Muscle of arm (tissue), 12 donors: ENCODE data around the gene TNFRSF21. TPM values are rescaled to one million over a fixed set of nuclear protein-coding genes. Genes with fewer than 3 reads are reported as not detected.
"Not testable (repeated sequence)": the region's sequence is repeated elsewhere in the genome, so short reads cannot be mapped to it uniquely, and the experiment has no call there.

Experiments used
- DNase-seq: peaks from one replicate; pipeline ENCODE4 v3.0.0-alpha.2; 2013
- polyA plus RNA-seq, 12 donors: library from polyadenylated mRNA; unstranded; fragments of 120-200 nt; gene quantifications; one replicate each; pipeline ENCODE4 v1.2.1, GENCODE V29; 2013; ENCODE audit not compliant: insufficient read length in 12 of 12

TNFRSF21 gene
- polyA plus RNA-seq, 12 donors = 12.0 to 36.3 (median 17.5) TPM; not detected in 1

DNA sequence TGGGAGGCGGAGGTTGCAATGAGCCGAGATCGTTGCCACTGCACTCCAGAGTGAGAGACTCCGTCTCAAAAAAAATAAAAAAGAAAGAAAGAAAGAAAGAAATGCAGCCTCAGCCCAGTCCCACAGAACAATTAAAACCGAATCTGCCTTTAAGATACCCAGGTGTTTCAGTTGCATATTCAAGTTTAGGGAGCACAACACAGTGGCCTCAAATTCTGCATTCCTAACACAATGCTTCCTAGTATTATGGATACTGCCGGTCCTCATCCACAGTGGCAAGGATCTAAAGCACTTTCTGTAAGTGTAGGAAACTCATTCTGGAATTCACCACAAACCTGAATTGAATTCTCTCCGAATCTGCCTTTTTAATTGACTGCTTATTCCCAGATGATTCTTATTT lies 80.5 kb downstream of the TNFRSF21 start:
- DNase-seq = no peak

DNA sequence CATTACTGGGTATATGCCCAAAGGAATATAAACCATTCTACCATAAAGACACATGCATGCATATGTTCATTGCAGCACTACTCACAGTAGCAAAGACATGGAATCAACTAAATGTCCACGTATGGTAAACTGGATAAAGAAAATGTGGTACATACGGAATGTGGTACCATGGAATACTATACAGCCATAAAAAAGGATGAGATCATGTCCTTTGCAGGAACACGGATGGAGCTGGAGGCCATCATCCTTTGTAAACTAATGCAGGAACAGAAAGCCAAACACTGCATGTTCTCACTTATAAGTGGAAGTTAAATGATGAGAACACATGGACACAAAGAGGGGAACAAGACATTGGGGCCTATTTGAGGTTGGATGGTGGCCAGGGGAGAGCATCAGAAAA lies 81.6 kb downstream of the TNFRSF21 start:
- not testable (repeated sequence) for DNase-seq

DNA sequence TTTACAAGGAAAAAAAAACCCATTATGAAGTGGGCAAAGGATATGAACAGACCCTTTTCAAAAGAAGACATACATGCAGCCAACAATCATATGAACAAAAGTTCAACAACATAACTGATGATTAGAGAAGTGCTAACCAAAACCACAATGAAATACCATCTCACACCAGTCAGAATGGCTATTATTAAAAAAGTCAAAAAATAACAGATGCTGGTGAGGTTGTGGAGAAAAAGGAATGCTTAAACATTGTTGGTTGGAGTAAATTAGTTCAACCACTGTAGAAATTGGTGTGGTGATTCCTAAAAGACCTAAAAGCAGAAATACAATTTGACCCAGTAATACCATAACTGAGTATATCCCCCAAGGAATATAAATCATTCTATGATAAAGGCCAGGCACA lies 86.5 kb downstream of the TNFRSF21 start:
- DNase-seq = not testable (repeated sequence)

DNA sequence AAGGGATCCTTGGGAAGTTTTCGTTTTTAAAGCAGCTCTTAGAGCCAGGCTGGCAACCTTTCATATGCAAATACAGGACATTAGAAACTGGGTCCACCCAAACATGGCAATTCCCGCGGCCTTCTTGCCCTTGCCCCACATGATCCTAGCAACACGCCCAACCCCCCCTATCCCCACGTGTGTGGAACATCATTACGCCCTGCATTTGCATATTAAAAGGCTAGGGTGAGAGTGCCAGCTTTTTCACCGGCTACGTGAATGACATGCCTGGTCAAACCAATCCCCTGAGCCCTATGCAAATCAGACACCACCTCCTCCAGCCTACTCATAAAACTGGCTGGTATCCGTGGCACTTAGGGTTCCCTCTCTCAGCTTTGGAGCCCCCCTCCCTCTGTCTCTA lies 88.1 kb downstream of the TNFRSF21 start:
- no peak for DNase-seq

DNA sequence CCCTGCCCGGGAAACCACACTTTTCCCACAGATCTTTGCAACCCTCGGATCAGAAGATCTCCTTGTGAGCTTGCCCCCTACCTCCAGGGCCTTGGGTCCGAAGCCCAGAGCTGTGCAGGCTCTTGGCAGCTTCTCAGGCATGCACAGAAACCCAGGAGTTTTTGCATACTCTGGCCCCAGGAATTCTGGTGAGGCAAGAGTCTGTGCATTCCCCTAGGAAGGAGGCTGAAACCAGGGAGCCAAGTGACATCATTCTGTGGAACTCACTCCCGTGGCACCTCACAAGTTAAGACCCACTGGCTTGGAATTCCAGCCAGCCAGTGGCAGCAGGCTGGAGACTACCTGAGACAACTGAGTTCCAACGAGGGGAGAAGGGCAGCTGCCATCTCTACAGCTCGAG lies 100.1 kb downstream of the TNFRSF21 start:
- no peak for DNase-seq

DNA sequence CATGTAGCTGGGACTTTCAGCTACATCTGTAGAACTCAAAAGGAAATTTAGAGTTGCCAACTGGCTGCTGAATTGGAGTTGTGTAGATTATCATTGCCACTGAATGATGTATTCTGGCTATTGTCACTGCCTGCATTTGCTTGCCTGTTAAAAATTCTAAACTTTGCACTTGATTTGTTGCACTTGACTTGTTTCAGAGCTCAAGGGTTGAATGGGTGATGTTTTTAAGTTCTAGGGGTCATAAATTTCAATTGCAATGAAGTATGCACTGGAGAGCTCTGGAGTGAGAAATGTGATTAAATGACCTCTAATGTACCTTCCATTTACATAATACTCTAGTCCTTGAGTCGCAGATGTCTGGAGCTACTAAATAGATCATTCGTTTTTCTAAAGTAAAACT lies 102.4 kb downstream of the TNFRSF21 start:
- DNase-seq = no peak

DNA sequence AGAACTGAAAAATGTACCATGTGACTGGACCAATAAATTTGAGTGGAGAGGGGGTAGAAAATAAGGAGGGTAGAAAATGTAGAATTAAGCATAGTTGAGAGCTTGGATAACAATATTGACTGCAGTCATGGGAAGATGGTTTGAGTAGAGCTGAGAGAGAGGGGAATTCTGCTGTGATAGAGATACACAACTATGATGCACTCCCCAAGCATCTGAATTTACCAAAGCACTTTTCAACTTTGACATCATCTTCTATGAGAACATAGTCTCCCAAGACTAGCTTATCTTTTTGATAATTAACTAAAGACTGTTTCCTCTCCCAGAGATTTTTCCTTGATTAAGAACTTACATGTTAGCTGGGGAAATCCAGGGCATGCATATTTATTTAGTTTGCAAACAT lies 103.1 kb downstream of the TNFRSF21 start:
- DNase-seq = no peak

DNA sequence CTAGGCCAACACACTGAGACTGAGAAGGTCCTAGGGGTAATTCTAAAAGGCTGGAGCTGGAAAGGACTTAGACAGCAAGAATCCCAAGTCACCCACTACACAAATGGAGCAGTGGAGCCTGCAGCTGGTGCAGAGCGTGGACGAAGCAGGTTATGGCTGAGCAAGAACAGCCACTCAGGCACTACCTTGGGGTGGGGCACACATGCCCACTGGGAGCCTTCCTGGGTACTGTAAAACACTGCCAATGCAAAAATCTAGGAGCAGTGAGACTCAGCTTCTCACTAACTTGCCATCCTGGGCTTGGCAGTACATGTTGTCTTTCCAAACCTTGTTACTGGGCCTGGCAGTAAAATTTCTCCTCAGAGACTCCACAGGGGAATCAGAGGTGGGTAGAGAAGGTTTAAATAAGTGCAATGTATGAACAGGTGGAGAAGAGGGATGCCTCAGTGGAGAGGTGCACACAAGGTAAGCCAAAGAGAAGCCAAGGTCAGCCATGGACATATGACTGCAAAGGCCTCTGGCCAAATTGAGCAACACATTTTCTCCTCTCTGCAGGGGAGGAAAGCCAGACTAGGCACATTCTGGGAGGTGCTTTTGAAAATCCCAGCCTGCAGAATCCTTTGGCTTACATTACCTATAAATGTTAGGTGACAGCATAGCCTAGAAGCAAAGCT lies 105.6 kb downstream of the TNFRSF21 start:
- no peak for DNase-seq

DNA sequence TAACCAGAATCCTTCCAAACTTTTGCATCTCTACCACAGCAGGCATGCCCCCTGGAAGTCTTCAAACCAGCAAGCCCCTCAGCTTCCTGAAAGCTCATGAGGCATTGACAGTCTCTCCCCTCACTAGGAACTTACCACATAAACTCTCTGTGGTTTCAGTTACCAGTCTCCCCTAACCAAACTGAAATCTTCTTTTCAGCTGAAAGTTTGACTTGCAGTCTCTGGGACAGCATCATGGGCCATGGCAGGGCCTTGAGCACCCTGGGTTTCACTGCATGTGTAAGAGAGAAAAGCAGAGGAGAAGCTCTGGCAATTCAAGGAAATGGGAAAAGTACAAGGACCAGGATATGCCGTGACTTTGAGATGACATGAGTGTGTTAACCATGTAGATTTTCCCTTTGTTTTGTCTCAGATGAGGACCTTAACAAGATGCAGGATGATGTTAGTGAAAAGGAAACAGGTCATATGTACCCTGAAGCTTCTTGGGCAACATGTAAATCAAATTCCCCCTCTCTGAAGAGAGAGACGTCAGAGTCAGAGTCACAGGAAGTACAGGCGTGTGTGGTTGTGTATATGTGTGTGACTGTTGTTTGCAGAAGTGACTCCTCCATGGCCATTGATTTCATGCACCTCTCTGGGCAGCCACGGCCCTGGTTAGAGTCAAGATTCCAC lies 106.3 kb downstream of the TNFRSF21 start:
- DNase-seq = no peak

DNA sequence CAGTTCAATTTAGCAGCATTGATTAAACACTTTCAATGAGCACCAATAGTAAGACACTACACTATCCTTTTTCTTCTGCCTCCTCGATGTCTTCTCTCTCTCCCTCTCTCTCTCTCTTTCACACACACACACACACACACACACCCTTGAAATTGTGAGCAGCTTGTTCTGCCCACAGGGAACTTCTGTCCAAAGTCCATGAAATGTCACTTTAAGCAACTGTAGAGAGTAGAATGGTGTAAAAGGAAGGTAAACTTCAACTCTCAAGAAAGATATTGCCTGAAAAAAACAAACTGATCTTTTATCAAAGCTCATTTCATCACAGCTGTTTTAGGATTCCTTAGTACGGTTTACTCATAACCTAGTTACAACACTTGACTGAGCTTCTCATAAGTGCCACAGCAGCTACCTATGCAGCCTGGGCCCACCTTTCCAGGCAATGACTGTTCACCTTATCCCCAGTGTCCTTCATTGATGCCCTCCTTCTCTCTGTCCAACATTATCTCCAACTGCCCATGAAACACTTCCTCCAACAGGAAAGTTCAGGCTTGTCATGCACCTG lies 107.0 kb downstream of the TNFRSF21 start:
- DNase-seq = no peak

DNA sequence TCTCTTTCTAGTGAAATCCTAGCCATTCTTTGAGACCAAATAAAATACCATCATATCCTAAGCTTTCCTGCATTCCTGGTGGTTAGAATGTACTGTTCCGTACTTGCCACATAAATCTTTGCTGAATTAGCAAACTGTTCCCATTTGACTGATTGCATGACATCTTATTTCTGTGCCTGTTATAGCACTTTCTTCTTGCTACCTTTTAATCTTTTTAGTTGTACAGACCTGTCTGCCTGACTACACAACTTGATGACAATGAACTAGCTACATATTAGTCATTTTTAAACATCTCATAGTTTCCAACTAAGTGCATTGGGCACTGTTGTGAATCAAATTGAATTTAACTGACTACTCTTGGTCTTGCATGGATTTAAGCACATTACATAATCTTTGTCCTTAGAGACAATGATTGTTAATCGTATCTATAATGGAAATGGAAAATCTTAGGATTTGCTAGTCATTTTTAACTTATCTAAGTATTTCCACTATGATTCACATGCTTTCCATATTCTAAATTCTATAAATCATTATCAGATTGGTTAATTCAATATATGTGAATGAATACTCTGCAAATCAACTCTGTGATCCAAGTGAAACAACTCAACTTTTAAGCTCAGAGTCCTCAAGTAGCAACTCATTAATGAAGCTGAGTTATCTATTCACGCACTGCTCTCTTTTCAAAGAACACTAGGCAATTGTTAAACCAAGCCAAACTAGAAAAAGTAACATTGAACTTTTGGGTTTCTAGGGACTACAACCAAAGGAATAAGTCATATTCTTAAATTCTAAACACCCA lies 109.0 kb downstream of the TNFRSF21 start:
- no peak for DNase-seq

DNA sequence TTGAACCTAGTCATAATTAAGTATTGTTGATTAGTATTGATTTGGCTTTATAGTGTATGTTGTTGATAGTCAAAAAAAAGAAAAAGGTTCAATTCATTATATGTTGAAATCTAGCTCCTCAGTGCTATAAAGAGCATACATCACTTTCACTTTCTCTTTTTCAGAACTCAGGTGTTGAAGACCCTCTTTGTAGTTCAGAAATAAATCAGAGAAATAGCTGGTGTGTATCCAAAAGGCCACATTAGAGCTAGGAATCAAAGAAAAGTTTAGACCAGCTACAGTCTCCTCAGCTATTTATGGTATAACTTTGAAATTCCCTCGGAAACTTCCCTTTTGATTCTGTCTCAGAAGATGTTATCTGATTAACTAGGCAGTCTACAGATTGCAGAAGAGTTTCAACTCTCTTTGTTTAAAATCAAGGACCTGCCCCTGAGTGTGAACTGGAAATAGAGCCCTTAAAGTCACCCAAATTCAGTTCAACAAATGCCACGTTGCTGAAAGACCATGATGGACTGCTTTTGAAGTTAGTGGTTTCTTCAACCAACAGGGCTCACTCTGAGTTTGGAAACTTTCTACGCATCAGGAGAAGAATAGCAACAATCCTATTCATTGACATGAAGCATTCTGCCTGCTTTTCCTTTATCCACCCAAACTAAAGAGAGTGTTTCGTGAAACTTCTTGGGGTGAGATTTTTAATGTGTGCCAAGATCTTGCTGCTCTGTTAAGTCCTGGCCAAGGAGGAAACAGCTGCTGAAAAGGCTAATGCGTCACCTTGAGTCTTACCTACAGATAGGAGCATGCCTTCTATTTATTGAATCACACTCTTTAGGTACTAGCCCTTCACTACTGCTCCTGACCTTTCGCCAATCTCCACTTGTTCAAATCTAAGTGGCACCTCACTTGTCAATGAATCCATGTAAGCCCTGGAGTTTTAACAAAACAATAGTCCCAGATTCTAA lies 111.7 kb downstream of the TNFRSF21 start:
- DNase-seq = no peak

DNA sequence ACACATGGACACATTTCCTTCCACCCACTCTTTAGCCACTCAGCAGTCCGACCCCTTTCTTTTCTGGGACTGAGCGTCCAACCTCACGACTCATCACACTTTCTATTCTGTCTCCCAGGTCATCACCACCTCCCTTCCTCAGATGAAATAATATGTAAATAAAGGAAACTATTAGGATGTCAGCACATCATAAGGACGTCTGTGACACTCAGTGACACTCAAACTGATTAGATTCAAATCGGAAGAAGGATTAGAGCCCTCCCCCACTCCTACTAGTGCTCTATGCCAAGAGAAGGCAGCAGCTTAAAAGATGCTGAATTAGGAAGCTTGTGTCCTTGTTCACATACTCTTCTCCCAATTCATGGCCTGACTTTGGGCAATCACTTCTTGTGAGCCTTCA lies 113.6 kb downstream of the TNFRSF21 start:
- DNase-seq = no peak

DNA sequence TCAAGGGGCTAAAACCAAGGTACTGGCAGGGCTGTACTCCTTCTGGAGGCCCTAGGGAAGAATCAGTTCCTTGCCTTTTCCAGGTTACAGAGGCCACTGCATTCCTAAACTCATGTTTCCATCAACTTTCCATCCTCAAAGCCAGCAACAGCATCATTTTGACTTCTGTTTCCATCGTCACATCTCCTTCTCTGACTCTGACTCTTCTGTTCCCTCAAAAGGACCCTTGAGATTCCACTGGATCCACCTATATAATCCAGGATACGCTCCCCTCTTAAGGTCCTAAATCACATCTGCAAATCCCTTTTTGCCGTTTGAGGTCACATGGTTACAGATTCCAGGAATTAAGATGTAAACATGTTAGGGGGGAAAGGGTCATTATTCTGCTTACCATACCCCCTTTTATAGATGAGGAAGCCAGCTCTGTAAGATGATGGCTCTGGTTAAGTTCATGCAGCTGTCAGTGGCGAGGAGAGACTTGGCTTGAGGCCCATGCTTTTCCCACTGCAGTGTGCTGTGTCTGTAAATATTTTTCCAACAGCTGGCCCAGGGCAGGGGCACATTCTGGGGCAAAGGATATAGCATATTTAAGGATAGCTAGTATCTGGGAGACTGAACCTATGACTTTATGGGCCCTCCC lies 114.6 kb downstream of the TNFRSF21 start:
- peak; percentile 54 for DNase-seq

DNA sequence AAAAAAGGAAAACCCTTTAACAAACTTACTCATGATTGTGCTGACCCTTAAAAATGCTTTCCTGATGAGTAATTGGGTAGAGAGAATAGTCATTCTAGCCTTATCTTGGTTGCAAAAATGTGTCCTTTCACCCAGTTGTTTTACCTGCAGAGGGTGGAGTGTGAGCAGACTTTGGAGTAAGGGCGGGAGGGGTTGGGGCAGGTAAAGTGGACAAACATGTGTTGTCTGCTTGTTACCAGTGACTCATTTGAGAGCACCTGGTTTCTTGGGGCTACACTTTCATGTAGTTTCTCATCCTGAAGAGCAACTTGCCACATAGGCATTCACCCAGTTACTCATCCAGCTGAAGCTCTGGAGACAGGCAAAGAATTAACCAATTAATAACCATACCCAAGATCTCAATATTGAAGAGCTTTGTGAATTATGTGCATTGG lies 121.1 kb downstream of the TNFRSF21 start:
- no peak for DNase-seq

DNA sequence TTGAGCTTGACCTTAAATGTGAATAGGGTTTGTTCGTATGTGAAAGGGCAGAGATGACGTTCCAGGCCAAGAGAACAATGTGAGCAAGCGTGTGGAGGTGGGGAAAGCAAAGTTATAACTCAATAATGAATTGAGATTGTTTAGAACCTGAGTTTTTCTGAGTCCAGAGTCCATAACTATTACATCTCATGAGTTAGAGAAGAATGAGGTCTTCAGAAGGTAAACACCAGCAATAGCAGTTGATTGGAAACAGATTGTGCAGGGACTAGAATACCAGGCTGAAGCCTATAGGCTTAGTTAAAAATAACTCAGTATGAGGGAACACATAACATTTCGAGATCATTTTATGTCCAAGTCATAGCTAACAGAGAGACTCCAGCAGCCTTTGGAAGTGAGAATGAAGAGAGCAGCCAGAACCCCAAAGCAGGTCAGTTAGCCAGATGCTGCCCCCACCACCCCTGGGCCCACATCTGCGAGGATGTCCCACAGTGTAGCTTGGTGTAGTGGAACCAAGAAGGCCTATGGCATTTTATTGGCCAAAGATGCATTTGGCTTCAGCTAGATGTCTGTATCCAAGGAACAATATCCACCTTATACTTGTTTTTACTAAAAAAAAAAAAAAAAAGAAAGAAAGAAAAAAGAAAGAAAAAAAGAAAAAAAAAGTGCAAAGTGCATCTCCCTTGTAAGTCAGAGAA lies 121.7 kb downstream of the TNFRSF21 start:
- no peak for DNase-seq

DNA sequence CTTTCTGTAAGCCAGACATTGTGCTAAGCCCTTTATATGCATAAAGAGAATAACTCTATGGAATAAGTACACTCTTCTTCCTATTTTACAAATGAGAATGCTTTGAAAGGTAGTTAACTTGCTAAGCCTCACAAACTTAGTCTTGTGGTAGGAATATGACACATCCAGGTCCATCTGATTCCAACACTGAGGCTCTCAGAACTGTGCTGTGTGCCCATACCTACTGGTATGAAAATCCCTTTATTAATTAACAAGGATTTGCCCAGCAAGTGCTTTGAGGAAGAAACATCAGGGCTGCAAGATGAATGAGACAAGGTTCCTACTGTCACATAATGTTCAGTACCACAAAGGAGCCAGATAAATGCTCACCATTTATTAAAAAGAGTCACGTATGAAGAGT lies 122.6 kb downstream of the TNFRSF21 start:
- DNase-seq = no peak

DNA sequence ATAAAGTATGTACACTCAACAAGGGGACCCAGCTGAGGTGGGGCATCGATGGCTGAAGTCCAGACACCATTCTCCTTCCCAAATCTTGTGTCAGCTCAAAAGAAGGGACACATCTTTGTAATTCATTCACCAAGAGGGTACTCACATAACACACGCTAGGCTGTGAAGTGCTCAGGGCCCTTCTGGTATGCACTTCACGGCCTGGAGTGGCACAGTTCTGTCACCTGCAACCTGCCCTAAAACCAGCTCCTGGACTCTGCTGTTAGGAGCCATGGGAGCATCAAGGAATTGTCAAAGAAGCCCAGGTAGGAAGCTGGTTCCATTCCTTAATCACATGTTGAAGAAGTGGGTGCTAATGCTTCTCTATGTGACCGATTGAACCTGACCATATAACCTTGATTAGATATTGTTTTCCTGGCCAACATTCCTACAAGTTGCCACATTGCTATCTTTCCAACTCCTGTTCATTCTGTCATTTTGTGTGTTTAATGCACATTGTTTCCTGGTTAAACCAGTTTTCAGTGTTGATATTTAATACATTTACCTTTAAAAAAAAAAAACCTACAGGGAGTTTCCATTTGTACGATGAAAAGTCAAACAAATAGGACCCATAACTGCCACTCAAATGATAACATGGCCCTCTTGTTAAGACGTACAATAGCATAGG lies 127.3 kb downstream of the TNFRSF21 start:
- DNase-seq = no peak

DNA sequence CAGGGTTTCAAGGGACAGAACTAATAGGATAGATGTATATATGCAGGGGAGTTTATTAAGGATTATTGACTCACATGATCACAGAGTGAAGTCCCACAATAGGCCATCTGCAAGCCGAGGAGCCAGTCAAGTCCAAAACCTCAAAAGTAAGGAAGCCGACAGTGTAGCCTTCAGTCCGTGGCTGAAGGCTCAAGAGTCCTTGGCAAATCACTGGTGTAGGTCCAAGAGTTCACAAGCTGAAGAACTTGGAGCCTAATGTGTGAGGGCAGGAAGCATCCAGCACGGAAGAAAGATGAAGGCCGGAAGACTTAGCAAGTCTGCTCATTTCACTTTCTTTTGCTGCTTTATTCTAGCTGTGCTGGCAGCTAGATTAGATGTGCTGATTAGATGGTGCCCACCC lies 128.0 kb downstream of the TNFRSF21 start:
- no peak for DNase-seq
